Choroid plexus epithelial cell (primary cell): ENCODE results near the gene ACTL6A.

ENCODE experiments used
- DNase-seq: peaks from one replicate; pipeline ENCODE4 v3.0.0-alpha.2; 2010; ENCODE audit warnings: low read depth
- H3K4me3 ChIP-seq: 2 replicates; pipeline ENCODE4 v1.5.1; 2011; ENCODE audit warnings: low read depth, mild to moderate bottlenecking, control low read depth, low read length, moderate library complexity
- TF ChIP-seq, protein P1 (sequence below): conservative IDR thresholded peaks from 2 replicates; pipeline ENCODE4 v1.5.1; 2011; ENCODE audit warnings: low read depth, mild to moderate bottlenecking, control low read depth, inconsistent platforms, low read length, moderate library complexity

Gene ACTL6A

DNA sequence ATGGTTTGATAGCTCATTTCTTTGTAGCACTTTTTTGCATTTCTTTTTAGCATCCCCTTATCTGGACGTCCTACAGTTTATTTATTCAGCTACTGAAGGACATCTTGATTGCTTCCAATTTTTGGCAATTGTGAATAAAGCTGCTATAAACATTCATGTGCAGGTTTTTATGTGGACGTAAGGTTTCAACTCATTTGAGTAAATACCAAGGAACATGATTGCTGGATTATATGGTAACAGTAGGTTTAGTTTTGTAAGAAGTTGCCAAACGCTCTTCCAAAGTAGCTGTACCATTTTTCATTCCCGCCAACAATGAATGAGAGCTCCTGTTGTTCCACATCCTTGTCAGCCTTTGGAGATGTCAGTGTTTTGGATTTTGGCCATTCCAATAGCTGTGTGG lies 29.5 kb upstream of the ACTL6A start:
- DNase-seq = no peak
- TF ChIP-seq, protein P1, sequence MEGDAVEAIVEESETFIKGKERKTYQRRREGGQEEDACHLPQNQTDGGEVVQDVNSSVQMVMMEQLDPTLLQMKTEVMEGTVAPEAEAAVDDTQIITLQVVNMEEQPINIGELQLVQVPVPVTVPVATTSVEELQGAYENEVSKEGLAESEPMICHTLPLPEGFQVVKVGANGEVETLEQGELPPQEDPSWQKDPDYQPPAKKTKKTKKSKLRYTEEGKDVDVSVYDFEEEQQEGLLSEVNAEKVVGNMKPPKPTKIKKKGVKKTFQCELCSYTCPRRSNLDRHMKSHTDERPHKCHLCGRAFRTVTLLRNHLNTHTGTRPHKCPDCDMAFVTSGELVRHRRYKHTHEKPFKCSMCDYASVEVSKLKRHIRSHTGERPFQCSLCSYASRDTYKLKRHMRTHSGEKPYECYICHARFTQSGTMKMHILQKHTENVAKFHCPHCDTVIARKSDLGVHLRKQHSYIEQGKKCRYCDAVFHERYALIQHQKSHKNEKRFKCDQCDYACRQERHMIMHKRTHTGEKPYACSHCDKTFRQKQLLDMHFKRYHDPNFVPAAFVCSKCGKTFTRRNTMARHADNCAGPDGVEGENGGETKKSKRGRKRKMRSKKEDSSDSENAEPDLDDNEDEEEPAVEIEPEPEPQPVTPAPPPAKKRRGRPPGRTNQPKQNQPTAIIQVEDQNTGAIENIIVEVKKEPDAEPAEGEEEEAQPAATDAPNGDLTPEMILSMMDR = no peak
- no peak overlapping the region for H3K4me3 ChIP-seq

DNA sequence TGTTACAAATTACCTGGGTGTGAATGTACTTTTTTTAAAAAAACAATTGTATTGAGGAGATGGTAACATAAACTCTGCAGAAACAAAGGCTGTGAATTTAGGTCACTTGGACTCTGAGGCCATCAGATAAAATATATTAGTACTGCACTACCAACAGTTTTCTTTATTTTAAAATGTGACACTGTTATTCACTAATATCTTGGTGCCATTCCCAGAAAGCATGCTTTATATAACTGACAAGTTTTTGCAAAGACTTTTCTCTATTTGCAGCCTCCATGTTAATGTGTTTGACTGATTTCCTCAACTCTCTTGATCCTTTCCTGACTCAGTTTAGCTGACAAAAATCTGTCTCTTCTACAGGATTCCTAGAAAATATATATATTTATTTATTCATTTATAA lies 26.5 kb upstream of the ACTL6A start:
- no peak for DNase-seq
- no peak overlapping the region for H3K4me3 ChIP-seq
- TF ChIP-seq, protein P1 = no peak

DNA sequence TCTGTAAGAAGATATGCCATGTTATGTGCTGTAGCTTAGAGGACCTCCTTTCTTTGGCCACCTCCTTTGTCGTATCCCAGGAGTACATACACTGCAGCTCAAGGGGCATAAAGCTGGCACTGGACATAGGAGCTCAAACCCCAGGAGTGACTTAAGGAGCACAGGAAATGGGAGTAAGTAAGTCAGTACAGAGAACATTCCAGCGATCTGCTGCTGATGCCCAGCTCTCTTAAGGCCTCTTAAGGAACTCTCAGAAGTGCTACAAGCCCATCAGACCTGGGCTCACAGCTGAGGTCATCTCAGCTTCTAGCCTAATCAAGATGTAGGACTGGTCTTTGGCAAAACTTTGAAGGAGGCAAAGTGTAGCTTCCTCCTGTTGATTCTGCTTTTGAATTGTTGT lies 21.6 kb upstream of the ACTL6A start:
- no peak for DNase-seq
- TF ChIP-seq, protein P1 = no peak
- H3K4me3 ChIP-seq = no peak overlapping the region

DNA sequence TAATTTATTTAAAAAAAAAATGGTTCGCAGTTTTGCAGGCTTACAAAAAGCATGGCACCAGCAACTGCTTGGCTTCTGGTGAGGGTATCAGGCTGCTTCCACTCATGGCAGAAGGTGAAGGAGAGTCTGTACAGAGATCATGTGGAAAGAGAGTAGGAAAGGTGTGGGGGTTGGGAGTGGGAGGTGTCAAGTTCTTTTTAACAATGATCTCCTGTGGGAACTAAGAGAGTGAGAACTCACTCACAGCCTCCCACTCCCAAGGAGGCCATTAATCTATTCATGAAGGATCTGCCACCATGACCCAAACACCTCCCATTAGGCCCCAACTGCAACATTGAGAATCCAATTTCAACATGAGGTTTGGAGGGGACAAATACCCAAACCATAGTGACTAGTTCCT lies 21.1 kb upstream of the ACTL6A start:
- no peak for DNase-seq
- TF ChIP-seq, protein P1 = no peak
- no peak overlapping the region for H3K4me3 ChIP-seq

DNA sequence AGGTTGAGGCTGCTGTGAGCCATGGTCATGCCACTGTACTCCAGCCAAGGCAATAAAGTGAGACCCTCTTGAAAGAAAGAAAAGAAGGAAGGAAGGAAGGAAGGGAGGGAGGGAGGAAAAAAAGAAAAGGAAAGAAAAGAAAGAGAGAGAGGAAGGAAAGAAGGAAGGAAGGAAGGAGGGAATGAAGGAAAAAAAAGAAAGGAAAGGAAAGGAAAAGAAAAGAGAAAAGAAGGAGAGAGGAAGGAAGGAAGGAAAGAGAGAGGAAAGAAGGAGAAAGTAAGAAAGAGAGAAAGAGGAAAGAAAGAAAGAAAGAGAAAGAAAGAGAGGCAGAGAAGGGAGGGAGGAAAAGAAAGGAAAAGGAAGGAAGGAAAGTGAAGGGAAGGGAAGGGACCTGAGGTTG lies 20.4 kb upstream of the ACTL6A start:
- TF ChIP-seq, protein P1 = no peak
- H3K4me3 ChIP-seq = no peak overlapping the region
- DNase-seq = no peak

DNA sequence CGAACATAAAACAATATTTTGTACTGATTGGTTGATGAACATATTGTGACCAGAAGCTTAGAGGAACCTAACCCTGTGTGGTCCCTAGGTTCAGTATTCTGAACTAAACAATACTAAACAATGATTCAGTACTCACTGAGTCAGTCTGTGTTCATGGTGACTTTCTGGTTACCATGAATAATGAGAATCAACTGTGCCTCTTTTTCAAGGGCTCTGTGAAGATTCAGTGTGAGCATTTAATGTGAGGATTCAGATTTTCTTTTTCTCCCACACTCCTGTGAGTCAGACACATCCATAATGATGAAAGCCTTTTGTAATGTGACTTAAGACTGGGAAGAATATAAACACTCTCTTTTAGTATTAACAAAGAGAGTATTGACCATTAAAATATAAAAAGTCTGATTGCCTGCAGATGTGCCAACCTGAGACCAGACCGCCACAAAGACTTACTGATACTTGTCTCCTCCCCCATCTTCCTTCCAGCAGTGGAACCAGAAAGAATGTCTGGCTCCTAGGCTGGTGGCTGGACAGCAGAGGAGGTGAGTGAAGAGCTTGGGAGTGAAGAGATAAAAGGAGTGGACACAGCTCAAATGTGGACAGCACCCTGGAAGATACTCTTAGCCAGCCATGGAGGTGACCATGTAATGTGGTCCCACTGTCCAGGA lies 17.6 kb upstream of the ACTL6A start:
- peak; percentile 56 for DNase-seq
- no peak overlapping the region for H3K4me3 ChIP-seq
- TF ChIP-seq, protein P1 = no peak

DNA sequence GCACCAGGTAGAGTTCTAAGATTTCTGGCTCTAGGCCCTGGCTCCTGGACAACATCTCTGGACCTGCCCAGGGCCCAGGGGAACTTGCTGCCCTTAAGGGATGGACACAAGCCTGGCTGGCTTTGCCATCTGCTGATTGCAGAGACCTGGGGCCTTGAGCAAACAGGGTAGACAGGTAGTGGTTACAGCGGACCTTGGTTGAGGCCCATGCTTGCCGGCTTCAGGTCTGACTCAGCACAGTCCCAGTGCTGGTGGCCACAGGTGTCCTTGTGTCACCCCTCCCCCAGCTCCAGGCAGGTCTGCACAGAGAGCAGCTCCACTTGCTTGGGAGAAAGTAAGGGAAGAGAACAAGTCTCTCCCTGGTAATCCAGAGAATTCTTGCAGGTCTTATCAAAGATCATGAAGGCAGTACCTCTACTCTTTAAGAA lies 15.9 kb upstream of the ACTL6A start:
- no peak for DNase-seq
- TF ChIP-seq, protein P1 = no peak
- H3K4me3 ChIP-seq = no peak overlapping the region
